OCI-LY1 (cell line): Measurements from ENCODE around the gene CELSR1.
A peak's percentile ranks its signal among the peaks of the same experiment; 100 is the strongest.

Source experiments
- H2AFZ ChIP-seq: fragments of 200-600 bp; sonication (generic), shearing (Covaris generic); 2 replicates; pipeline ENCODE4 v1.6.0; 2014; ENCODE audit warnings: antibody characterized with exemption, mild to moderate bottlenecking, low read length
- H3F3A ChIP-seq: fragments of 200-600 bp; sonication (generic), shearing (Covaris generic); 2 replicates; pipeline ENCODE4 v1.6.0; 2014; ENCODE audit warnings: mild to moderate bottlenecking, antibody characterized with exemption, low read length, moderate library complexity; ENCODE audit not compliant: insufficient read depth
- H3K27ac ChIP-seq: fragments of 200-600 bp; sonication (generic); 2 replicates; pipeline ENCODE4 v1.5.1; 2014; ENCODE audit warnings: low read length, mixed run types, mild to moderate bottlenecking, low read depth; ENCODE audit not compliant: poor library complexity, severe bottlenecking
- H3K27me3 ChIP-seq: fragments of 200-600 bp; sonication (generic); 2 replicates; pipeline ENCODE4 v1.6.0; 2014; ENCODE audit warnings: antibody characterized with exemption, mild to moderate bottlenecking, low read length, moderate library complexity; ENCODE audit not compliant: insufficient read depth
- H3K36me3 ChIP-seq: fragments of 200-600 bp; sonication (generic); 2 replicates; pipeline ENCODE4 v1.6.1; 2014; ENCODE audit warnings: mild to moderate bottlenecking, antibody characterized with exemption, low read length, moderate library complexity, mixed read lengths; ENCODE audit not compliant: insufficient read depth
- H3K4me1 ChIP-seq: fragments of 200-600 bp; sonication (generic); 2 replicates; pipeline ENCODE4 v1.5.1; 2014; ENCODE audit warnings: mild to moderate bottlenecking, low read length, moderate library complexity; ENCODE audit not compliant: insufficient read depth, severe bottlenecking
- H3K4me2 ChIP-seq: fragments of 200-600 bp; sonication (generic), shearing (Covaris generic); 2 replicates; pipeline ENCODE4 v1.6.1; 2014; ENCODE audit warnings: low read length
- H3K4me3 ChIP-seq: fragments of 200-600 bp; sonication (generic); 2 replicates; pipeline ENCODE4 v1.5.1; 2014; ENCODE audit warnings: low read length, low read depth, mild to moderate bottlenecking, mixed read lengths; ENCODE audit not compliant: poor library complexity, severe bottlenecking
- H3K79me2 ChIP-seq: fragments of 200-600 bp; shearing (Covaris generic); 2 replicates; pipeline ENCODE4 v1.6.1; 2016; ENCODE audit warnings: mixed run types, low read length, mixed read lengths; ENCODE audit not compliant: insufficient read depth
- H3K9ac ChIP-seq: fragments of 200-600 bp; sonication (generic), shearing (Covaris generic); 2 replicates; pipeline ENCODE4 v1.6.1; 2014; ENCODE audit warnings: mild to moderate bottlenecking, low read length, mixed read lengths
- H3K9me2 ChIP-seq: fragments of 200-600 bp; sonication (generic), shearing (Covaris generic); 2 replicates; pipeline ENCODE4 v1.6.1; 2014; ENCODE audit warnings: low read depth, mild to moderate bottlenecking, low read length, mixed read lengths
- H3K9me3 ChIP-seq: fragments of 200-600 bp; shearing (Covaris generic); 2 replicates; pipeline ENCODE4 v1.6.1; 2014; ENCODE audit warnings: low read length, mixed read lengths
- H4K20me1 ChIP-seq: fragments of 200-600 bp; sonication (generic), shearing (Covaris generic); 2 replicates; pipeline ENCODE4 v1.6.0; 2016; ENCODE audit warnings: mild to moderate bottlenecking, low read length; ENCODE audit not compliant: insufficient read depth
- CTCF ChIP-seq: fragments of 200-600 bp; sonication (generic), shearing (Covaris generic); IDR thresholded peaks from 2 replicates; pipeline ENCODE4 v1.5.1; 2017; ENCODE audit warnings: mild to moderate bottlenecking, antibody characterized with exemption, low read length, moderate library complexity, mixed read lengths
- EZH2 ChIP-seq: fragments of 200-600 bp; sonication (generic), shearing (Covaris generic); IDR thresholded peaks from 2 replicates; pipeline ENCODE4 v1.8.0; 2017; ENCODE audit warnings: borderline replicate concordance, mixed run types, mild to moderate bottlenecking, antibody characterized with exemption, low read length, moderate library complexity, mixed read lengths

Gene CELSR1

GRCh38 chr22:46439576-46440465, 97.6 kb downstream of the CELSR1 start:
- H3K4me1 ChIP-seq, result peaks cover 27% of the 10 kb centered on the region
- no peak overlapping the region for H3K4me3 ChIP-seq
- no peak for TF ChIP-seq CTCF
- no peaks in the 10 kb centered on the region for H3K9me3 ChIP-seq
- H3K4me2 ChIP-seq, result no peak overlapping the region
- H4K20me1 ChIP-seq, result no peaks in the 10 kb centered on the region
- no peaks in the 10 kb centered on the region; the same call in 1 of the 2 replicates for H3K27me3 ChIP-seq
- H3F3A ChIP-seq, result no peaks in the 10 kb centered on the region
- no peaks in the 10 kb centered on the region for H3K9me2 ChIP-seq
- H2AFZ ChIP-seq, result no peak overlapping the region
- no peaks in the 10 kb centered on the region for H3K79me2 ChIP-seq
- no peak overlapping the region for H3K27ac ChIP-seq
- no peaks in the 10 kb centered on the region; the same call in 1 of the 2 replicates for H3K36me3 ChIP-seq
- no peak overlapping the region for H3K9ac ChIP-seq

- Histone ChIP-seq H3K9me3 (no peaks in the 10 kb centered on the region), H3K79me2 (no peaks in the 10 kb centered on the region), H3K9ac (no peak overlapping the region), H3K36me3 (no peaks in the 10 kb centered on the region; the same call in 1 of the 2 replicates), H3K27ac (no peak overlapping the region), H3K27me3 (no peaks in the 10 kb centered on the region; the same call in 1 of the 2 replicates), H3F3A (no peaks in the 10 kb centered on the region), H3K4me1 (peaks cover 29% of the 10 kb centered on the region), H3K4me3 (no peak overlapping the region), H3K9me2 (no peaks in the 10 kb centered on the region), H3K4me2 (no peak overlapping the region), H2AFZ (no peak overlapping the region), H4K20me1 (no peaks in the 10 kb centered on the region)
- no peak for TF ChIP-seq EZH2
These were observed 98.3 kb downstream of the CELSR1 start for GRCh38 chr22:46439111-46439510.

- no peaks in the 10 kb centered on the region for H3K36me3 ChIP-seq
- no peaks in the 10 kb centered on the region for H3K9me2 ChIP-seq
- no peaks in the 10 kb centered on the region for H3K79me2 ChIP-seq
- H3K9me3 ChIP-seq, result no peaks in the 10 kb centered on the region
- TF ChIP-seq CTCF (no peak), EZH2 (no peak)
- H3K4me1 ChIP-seq, result peaks cover 41% of the 10 kb centered on the region
- H3F3A ChIP-seq, result no peaks in the 10 kb centered on the region
- H4K20me1 ChIP-seq, result no peaks in the 10 kb centered on the region
- peak overlapping the region; percentile 39 for H3K27ac ChIP-seq
- peak overlapping the region; percentile 26 for H3K4me3 ChIP-seq
- H3K4me2 ChIP-seq, result peak overlapping the region; percentile 35
- no peaks in the 10 kb centered on the region; the same call in 1 of the 2 replicates for H3K27me3 ChIP-seq
- peak overlapping the region; percentile 7; the same call in 1 of the 2 replicates for H3K9ac ChIP-seq
- H2AFZ ChIP-seq, result no peak overlapping the region
These were observed 99.6 kb downstream of the CELSR1 start for GRCh38 chr22:46437671-46438440.
